ENCODE measurements around the gene PRSS36. TPM values are rescaled to one million over a fixed set of nuclear protein-coding genes. Genes with fewer than 3 reads are reported as not detected.

PRSS36 gene
- total and polyA plus RNA-seq, 9 of the 15 experiments (the other 6 are each of a cell fraction or from before 2014, with no cell fraction given): 0.09 to 1.2 (median 0.54) TPM; not detected in 2

DNA sequence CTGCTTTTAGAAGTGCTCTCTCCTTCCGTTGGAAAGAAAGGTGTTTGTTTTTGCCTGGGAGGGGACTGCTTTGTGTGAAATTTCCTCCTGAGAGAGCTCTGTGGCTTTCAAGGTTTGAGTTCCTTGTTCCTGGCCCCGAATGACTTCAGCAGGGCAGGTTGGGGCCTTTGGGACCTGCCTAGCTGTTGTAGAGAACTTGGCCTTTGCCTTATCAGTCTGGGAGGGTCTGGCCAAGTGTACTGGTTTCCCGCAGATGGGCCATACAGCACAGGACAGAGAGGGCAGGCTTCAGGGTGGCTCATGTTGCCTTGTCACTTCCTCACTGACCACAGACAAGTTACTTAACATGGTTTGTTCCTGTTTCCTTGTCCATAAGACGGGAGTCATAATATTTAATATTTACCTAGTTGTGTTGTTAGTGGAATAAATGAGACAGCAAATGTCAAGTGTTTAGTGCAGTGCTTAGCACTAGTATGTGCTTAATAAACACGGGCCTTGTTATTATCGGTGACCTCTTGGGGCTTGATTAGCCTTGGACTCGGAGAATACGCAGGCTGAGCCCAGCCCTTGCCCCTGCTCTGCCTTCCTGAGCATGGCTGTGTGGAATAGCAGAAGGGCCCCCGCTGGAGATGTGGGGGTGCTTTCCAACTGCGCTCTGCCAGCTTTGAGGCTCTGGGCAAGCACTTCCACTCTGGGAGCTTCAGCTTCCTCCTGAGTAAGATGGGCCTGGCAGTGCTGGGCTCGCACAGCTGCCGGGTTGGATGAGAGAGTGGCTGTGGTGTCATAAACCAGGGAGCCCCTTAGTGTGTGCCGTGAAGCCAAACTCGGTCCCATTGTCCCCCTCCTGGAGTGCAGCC, 20.9 kb downstream of the PRSS36 start:
- 45% methylated on average over 14 of the region's 14 CpGs for WGBS (ENCODE audit: insufficient coverage, low coverage, missing lambda C conversion rate)
- Histone ChIP-seq H3K4me1 (replicated peaks in 1 of 2; ENCODE audit: control insufficient read depth in 2 of 2, insufficient read depth in 2 of 2, low read length in 2 of 2) (peaks cover 27 to 69% of the 10 kb centered on the region in 2 experiments), H3K79me2 (ENCODE audit: control insufficient read depth, insufficient read depth, low read length) (no peaks in the 10 kb centered on the region), H3K9me3 (replicated peaks; ENCODE audit: control insufficient read depth, insufficient read depth, low read depth, low read length) (no peaks in the 10 kb centered on the region), H3K4me2 (ENCODE audit: insufficient read depth, low read length) (peak overlapping the region; percentile 39; the same call in 1 of the 2 replicates), H3K9ac (ENCODE audit: insufficient read depth in 1 of 2, low read depth in 2 of 2, low read length in 2 of 2) (peak overlapping the region; percentile 63 to 87), H3K27me3 (ENCODE audit: control insufficient read depth in 2 of 2, insufficient read depth in 2 of 2, low read length in 2 of 2) (no peaks in the 10 kb centered on the region), H3K27ac (ENCODE audit: extremely low read depth, low read depth, low read length) (peak overlapping the region; percentile 90), H3K36me3 (ENCODE audit: control insufficient read depth, insufficient read depth, low read length) (peaks cover 67% of the 10 kb centered on the region; the same call in 2 of the 3 replicates), H4K20me1 (replicated peaks; ENCODE audit: control insufficient read depth, insufficient read depth, low read length) (no peaks in the 10 kb centered on the region), H3K4me3 (no peak overlapping the region), H2AFZ (ENCODE audit: low read depth, low read length) (peak overlapping the region; percentile 35), H3K9me1 (ENCODE audit: control insufficient read depth, insufficient read depth, low read length) (no peaks in the 10 kb centered on the region)
- intact Hi-C loops (cut with micrococcal nuclease): no loop called here
- ChIA-PET POLR2A (interaction anchor here (0.8 to 5.0 kb wide), 10 partner anchors 8 to 51 kb away, joined by 3 to 44 read pairs (median 4); partner anchors contain the start of genes FUS and KAT8), CTCF (ENCODE audit: low intra/inter-chr PET ratio) (no interaction called here)
- in situ Hi-C loops (cut with MboI): no loop called here
- FAIRE-seq (peak; percentile 99), ATAC-seq (peak; percentile 88), DNase-seq (ENCODE audit: extremely low read depth in 1 of 4, low spot score in 3 of 4) (peak; percentile 51 to 87 (median 68))
- BruUV-seq (replicated peaks): no TSS peak
- TF ChIP-seq ETV5 (CRISPR knock-in tag; IDR thresholded peaks at IDR 0.05; ENCODE audit: low read depth) (peak; percentile 87), POLR3G (IDR thresholded peaks at IDR 0.05; ENCODE audit: extremely low read depth, insufficient read length, insufficient replicate concordance) (no peak), SUPT5H (IDR thresholded peaks at IDR 0.05) (no peak), RAD51 (IDR thresholded peaks at IDR 0.05; ENCODE audit: borderline replicate concordance, low read depth) (no peak), HDAC3 (IDR thresholded peaks at IDR 0.05; ENCODE audit: borderline replicate concordance, partially characterized antibody) (no peak), SRSF3 (IDR thresholded peaks at IDR 0.05; ENCODE audit: insufficient read depth, low read length) (no peak), ELF1 (tag; IDR thresholded peaks at IDR 0.05) (peak; percentile 36; the same call in 1 of the 2 replicates), NFATC3 (IDR thresholded peaks at IDR 0.05) (no peak), SRSF7 (optimal IDR thresholded peaks at IDR 0.05; ENCODE audit: low read depth, low read length) (no peak), ZNF76 (CRISPR knock-in tag; IDR thresholded peaks at IDR 0.05; ENCODE audit: borderline replicate concordance) (no peak), RHOXF2B (CRISPR knock-in tag; conservative IDR thresholded peaks at IDR 0.05) (no peak), TGIF2 (CRISPR knock-in tag; IDR thresholded peaks at IDR 0.05) (no peak), ZNF586 (CRISPR knock-in tag; conservative IDR thresholded peaks at IDR 0.05) (no peak)
- TF ChIP-seq, protein P1, sequence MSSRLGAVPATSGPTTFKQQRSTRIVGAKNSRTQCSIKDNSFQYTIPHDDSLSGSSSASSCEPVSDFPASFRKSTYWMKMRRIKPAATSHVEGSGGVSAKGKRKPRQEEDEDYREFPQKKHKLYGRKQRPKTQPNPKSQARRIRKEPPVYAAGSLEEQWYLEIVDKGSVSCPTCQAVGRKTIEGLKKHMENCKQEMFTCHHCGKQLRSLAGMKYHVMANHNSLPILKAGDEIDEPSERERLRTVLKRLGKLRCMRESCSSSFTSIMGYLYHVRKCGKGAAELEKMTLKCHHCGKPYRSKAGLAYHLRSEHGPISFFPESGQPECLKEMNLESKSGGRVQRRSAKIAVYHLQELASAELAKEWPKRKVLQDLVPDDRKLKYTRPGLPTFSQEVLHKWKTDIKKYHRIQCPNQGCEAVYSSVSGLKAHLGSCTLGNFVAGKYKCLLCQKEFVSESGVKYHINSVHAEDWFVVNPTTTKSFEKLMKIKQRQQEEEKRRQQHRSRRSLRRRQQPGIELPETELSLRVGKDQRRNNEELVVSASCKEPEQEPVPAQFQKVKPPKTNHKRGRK (tag; IDR thresholded peaks at IDR 0.05): no peak
- TF ChIP-seq, protein P2, sequence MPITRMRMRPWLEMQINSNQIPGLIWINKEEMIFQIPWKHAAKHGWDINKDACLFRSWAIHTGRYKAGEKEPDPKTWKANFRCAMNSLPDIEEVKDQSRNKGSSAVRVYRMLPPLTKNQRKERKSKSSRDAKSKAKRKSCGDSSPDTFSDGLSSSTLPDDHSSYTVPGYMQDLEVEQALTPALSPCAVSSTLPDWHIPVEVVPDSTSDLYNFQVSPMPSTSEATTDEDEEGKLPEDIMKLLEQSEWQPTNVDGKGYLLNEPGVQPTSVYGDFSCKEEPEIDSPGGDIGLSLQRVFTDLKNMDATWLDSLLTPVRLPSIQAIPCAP (CRISPR knock-in tag; IDR thresholded peaks at IDR 0.05; ENCODE audit: borderline replicate concordance): no peak

Measured in K562 (cell line).